Upper lobe of right lung (tissue), 1 donor: ENCODE measurements around the gene TMX4. TPM values are rescaled to one million over a fixed set of nuclear protein-coding genes. Genes with fewer than 3 reads are reported as not detected.

Source experiments
- ATAC-seq: fragments of 200-7000 bp; cut with Tn5 transposase; one replicate; pipeline ENCODE4 v1.9.1; 2020; ENCODE audit warnings: mild to moderate bottlenecking, moderate library complexity
- DNase-seq: peaks from one replicate; pipeline ENCODE4 v3.0.0-alpha.2; 2020
- H3K27ac ChIP-seq: fragments of 200-600 bp; one replicate; pipeline ENCODE4 v1.8.0; 2022
- H3K27me3 ChIP-seq: fragments of 200-600 bp; one replicate; pipeline ENCODE4 v1.8.0; 2022; ENCODE audit warnings: mild to moderate bottlenecking
- H3K36me3 ChIP-seq: fragments of 200-600 bp; one replicate; pipeline ENCODE4 v1.8.0; 2022
- H3K4me1 ChIP-seq: fragments of 200-600 bp; one replicate; pipeline ENCODE4 v1.8.0; 2022
- H3K4me3 ChIP-seq: fragments of 200-600 bp; one replicate; pipeline ENCODE4 v1.8.0; 2022; ENCODE audit warnings: mild to moderate bottlenecking
- H3K9me3 ChIP-seq: fragments of 200-600 bp; one replicate; pipeline ENCODE4 v1.8.0; 2022
- intact Hi-C: fragments of 100-400 bp; cut with DNase I; formaldehyde crosslinking; loops from one replicate; pipeline ENCODE4 v1.11.0; 2022
- total RNA-seq: library from RNA; stranded (reverse); fragmentation: NEBNext Ultra II Directional; extraction: Animal tissue kit (Norgen Biotek cat#: 25700); gene quantifications from one replicate; pipeline ENCODE4 v1.2.1, GENCODE V29; 2021
- TF ChIP-seq, protein P1 (sequence below): fragments of 200-600 bp; IDR thresholded peaks from one replicate; pipeline ENCODE4 v1.8.0; 2022; ENCODE audit warnings: antibody characterized with exemption
- donor health status: DM: no; HTN: yes; CAD: no; lungs with severe emphysema.

Gene TMX4
- total RNA-seq, 1 donor from 2014 or later: 45.0 TPM

DNA sequence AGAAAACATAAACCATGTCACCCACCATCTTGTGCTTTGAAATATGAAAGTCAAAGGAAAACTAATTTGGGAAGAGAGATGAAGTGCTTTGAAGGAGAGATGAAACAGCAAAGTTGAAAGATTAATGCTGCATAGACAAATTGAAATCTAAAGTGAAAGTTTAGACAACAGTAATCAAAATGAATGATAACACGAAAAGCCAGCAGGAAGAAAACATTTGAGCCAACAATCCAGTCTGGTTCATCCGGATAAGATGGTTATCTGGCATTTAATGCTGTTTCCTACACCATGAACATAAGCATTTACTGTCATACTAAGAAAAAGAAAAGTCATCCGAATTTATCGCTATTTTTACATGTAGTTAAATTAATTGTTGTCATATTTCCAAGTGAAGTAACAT lies 79.9 kb downstream of the TMX4 start:
- no peak for ATAC-seq

DNA sequence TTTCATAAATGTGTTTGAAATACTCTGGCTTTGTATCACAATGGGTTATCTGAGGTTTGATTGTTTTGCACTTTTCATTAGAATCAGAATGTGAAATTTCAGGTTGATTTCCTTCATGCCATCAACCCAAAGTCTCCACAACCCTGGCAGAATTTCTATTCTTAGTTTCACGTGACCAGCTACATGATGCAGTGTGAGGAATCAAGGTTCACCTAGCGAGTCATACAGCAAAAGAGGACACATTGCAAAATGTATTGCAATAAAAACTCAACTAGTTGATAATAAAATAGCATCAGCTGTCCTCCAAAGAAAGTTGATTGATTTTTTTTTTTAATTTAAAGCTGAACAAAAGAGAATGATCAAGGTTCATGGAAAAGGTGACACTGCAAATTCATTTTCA lies 81.5 kb downstream of the TMX4 start:
- H3K9me3 ChIP-seq: no peaks in the 10 kb centered on the region

More for the DNA sequence above, 79.9 kb downstream of the TMX4 start:
- intact Hi-C loops: no loop called here
- H3K9me3 ChIP-seq: no peaks in the 10 kb centered on the region
- TF ChIP-seq, protein P1, sequence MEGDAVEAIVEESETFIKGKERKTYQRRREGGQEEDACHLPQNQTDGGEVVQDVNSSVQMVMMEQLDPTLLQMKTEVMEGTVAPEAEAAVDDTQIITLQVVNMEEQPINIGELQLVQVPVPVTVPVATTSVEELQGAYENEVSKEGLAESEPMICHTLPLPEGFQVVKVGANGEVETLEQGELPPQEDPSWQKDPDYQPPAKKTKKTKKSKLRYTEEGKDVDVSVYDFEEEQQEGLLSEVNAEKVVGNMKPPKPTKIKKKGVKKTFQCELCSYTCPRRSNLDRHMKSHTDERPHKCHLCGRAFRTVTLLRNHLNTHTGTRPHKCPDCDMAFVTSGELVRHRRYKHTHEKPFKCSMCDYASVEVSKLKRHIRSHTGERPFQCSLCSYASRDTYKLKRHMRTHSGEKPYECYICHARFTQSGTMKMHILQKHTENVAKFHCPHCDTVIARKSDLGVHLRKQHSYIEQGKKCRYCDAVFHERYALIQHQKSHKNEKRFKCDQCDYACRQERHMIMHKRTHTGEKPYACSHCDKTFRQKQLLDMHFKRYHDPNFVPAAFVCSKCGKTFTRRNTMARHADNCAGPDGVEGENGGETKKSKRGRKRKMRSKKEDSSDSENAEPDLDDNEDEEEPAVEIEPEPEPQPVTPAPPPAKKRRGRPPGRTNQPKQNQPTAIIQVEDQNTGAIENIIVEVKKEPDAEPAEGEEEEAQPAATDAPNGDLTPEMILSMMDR: no peak
- no peaks in the 10 kb centered on the region for H3K36me3 ChIP-seq
- no peak overlapping the region for H3K4me3 ChIP-seq
- no peaks in the 10 kb centered on the region for H3K27me3 ChIP-seq
- H3K4me1 ChIP-seq: no peaks in the 10 kb centered on the region
- DNase-seq: no peak
- H3K27ac ChIP-seq: no peak overlapping the region

DNA sequence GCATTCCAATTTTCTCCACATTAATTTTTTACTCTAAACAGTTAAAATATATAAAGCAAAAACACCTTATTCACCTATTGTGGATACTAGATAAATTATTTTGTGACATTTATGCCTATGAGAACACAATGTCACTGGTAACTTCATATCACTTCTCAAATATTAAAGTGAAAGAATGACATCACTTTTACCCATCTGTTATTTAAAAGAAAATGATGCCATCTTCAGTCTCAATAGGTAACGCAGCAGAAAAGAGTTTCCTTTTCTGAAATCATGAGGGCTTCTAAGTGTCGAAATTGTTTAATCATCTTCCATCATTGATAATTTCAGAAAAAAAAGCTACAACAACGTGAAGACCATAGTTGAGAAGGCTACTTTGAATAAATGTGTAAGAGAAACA lies 82.2 kb downstream of the TMX4 start:
- TF ChIP-seq, protein P1: no peak
- no peaks in the 10 kb centered on the region for H3K27me3 ChIP-seq
- no peaks in the 10 kb centered on the region for H3K36me3 ChIP-seq
- H3K4me1 ChIP-seq: no peaks in the 10 kb centered on the region
- H3K4me3 ChIP-seq: no peak overlapping the region
- ATAC-seq (no peak), DNase-seq (no peak)
- intact Hi-C loops: no loop called here
- no peaks in the 10 kb centered on the region for H3K9me3 ChIP-seq
- H3K27ac ChIP-seq: no peak overlapping the region

More for the DNA sequence above, 81.5 kb downstream of the TMX4 start:
- Histone ChIP-seq H3K27ac (no peak overlapping the region), H3K4me3 (no peak overlapping the region), H3K4me1 (no peaks in the 10 kb centered on the region), H3K27me3 (no peaks in the 10 kb centered on the region), H3K36me3 (no peaks in the 10 kb centered on the region)
- TF ChIP-seq, protein P1: no peak
- intact Hi-C loops: no loop called here
- no peak for DNase-seq
- no peak for ATAC-seq

DNA sequence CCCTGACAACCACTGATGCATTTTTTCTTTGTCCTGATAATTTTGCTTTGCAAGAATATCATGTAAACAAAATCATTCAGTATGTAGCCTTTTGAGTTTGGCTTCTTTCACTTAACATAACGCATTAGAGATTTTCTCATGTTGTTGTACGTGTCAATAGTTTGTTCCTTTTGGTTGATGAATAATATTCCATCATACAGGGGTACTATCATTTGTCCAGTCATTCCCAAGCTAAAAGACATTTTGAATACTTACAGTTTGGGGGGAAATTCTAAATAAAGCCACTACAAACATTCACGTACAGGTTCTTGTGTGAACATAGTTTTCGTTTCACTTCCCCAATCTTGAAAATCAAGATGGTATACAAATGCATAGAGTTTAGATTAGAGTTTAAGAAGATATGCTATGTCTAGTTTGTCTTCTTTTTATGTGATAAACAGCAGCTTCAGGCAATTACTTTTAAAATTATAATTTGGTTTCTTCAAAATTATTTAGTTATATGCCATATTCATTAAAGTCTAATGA lies 84.5 kb downstream of the TMX4 start:
- intact Hi-C loops: no loop called here
- Histone ChIP-seq H3K9me3 (no peaks in the 10 kb centered on the region), H3K27ac (no peak overlapping the region), H3K4me1 (no peaks in the 10 kb centered on the region), H3K27me3 (no peaks in the 10 kb centered on the region), H3K4me3 (no peak overlapping the region), H3K36me3 (no peaks in the 10 kb centered on the region)
- TF ChIP-seq, protein P1: no peak
- no peak for DNase-seq
- no peak for ATAC-seq

DNA sequence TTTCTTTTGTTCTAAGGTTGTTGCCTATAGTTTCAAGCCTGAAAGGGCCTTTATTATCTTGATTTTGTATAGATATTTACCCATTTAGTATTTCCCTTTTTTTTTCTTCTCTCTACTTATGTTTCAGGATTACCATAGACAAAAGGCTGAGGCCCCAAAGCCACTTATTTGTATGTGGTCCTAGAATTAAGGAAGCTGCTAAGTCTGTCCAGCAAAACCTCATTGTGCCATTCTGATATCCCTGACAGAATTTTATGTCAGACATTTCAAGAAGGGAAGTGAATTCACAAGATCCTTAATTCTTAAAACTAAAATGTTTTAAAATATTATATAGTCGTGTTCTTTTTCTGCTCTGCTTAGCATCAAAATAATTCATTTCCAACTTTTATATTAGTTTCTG lies 86.2 kb downstream of the TMX4 start:
- H3K4me3 ChIP-seq: no peak overlapping the region
- DNase-seq (no peak), ATAC-seq (no peak)
- H3K4me1 ChIP-seq: no peaks in the 10 kb centered on the region
- no peak overlapping the region for H3K27ac ChIP-seq
- H3K36me3 ChIP-seq: no peaks in the 10 kb centered on the region
- no peaks in the 10 kb centered on the region for H3K9me3 ChIP-seq
- no peaks in the 10 kb centered on the region for H3K27me3 ChIP-seq
- TF ChIP-seq, protein P1: no peak
- intact Hi-C loops: no loop called here

DNA sequence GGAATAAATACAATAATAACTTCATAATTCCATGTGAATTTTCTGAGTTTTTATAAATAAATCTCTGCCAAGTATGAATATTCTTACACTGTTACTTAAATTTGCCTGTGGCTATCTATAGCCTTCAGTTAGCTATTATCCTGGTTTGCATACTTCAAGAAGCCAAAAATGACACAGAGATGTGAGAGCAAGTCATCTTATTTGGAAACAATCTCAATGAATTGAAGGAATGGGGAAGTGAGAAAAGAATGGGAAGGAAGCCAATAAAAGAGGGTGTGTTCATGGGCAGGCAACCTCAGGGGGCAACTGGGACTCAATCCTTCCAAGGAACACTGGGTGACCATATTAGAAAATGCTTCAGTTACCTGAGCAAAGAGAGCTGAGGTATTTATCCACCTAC lies 89.2 kb downstream of the TMX4 start:
- intact Hi-C loops: no loop called here
- Histone ChIP-seq H3K36me3 (no peaks in the 10 kb centered on the region), H3K27me3 (no peaks in the 10 kb centered on the region), H3K27ac (no peak overlapping the region), H3K4me3 (no peak overlapping the region), H3K9me3 (no peaks in the 10 kb centered on the region), H3K4me1 (no peaks in the 10 kb centered on the region)
- no peak for ATAC-seq
- DNase-seq: no peak
- TF ChIP-seq, protein P1: no peak
